ENCODE results near the gene ARHGEF19. TPM values are rescaled to one million over a fixed set of nuclear protein-coding genes. Genes with fewer than 3 reads are reported as not detected.
"Not testable (repeated sequence)": the region's sequence is repeated elsewhere in the genome, so short reads cannot be mapped to it uniquely, and the experiment has no call there.

The ARHGEF19 gene
- total RNA-seq, 1 donor from 2014 or later = 18.7 TPM

DNA sequence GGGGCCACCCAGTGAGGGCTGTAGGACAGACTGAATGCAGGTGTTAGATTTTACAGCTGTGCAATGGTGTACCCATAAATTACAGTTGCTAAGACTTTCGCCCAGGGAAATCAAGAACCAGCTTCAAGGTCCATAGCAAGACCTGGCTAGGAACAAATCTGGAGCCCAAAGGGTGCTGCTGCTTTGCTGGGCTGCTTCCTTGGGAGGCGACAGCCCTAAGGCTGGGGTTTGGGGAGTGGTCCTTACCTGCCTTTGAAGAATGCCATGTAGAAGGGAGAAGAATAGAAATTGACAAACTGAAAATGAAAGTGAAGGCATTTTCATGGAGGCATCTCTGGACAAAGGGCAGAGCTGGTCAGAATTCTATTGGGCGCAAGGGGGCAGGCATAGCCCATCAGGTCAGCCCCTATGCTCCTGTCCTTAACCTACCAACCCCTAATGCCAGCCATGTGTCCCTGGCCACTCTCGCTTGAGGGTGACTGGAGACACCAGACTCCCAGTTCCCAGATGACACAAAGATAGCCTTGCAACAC lies 7.6 kb upstream of the ARHGEF19 start:
- DNase-seq = no peak

DNA sequence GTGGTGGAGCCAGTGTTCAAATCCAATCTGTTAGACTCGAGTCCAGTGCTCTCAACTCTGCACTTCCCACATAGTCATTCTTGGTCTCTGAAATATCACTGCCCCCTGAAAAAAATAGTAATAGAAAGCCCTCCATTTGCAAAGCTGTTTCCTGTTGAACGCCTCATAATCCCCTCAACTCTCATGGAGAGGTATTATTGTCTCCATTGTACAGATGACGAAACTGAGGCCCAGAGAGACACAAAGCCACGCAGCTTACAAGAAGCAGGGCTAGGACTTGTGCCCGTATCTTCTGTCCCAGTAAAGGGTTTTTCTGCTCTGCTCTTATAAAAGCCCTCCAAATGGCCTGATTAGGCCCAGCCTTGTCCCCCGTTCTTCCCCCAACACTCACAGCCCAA lies 6.2 kb upstream of the ARHGEF19 start:
- DNase-seq = no peak

- DNase-seq = no peak
Observed at GRCh38 chr1:16218014-16218673, 5.7 kb upstream of the ARHGEF19 start.

DNA sequence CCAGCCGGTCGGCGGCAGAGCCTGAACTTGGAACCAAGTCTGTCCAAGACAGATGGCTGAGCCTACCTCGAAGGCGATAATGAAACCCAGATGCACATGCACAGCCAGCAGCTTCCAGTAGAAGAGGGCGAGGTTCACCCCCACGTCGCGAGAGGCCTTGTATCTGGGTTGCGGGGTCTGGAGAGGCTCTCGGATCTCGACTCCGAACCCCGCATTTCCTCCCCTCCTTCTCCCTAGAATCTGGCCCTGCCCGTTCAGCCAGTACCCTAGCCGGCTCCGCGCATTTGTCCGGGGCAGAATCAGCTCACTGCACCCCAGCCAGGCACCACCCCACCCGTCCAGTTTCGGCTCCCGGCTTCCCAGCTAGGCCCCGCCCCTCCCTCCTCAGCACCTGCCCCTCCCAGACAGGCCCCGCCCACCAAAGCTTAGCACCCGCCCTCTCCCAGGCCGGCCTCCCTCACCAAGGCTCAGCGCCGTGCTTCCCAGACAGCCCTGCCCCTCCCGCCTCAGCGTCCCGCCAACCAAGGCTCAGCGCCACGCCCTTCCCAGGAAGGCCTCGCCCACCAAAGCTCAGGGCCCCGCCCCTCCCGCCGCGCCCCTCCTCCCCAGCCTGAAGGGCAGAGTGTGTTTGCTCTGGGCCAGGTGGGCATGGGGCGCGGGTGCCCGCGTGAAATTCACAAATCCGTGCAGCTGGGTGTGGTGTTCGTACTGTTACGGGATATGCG lies 4.8 kb upstream of the ARHGEF19 start:
- peak; percentile 94 for DNase-seq

GRCh38 chr1:16215882-16216753 lies 3.7 kb upstream of the ARHGEF19 start:
- peak; percentile 75 for DNase-seq

DNA sequence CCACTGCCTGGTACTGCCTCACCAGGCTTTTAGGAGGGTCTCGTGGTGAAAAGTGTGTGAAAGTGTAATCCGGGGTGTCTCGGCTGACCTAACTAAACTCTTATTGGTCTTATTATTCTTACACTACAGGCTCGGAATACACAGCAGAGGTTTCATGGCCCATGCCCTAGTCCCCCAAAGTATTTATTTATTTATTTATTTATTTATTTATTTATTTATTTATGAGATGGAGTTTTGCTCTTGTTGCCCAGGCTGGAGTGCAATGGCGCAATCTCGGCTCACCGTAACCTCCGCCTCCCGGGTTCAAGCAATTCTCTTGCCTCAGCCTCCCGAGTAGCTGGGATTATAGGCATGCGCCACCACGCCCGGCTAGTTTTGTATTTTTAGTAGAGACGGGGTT lies 2.8 kb upstream of the ARHGEF19 start:
- DNase-seq = not testable (repeated sequence)

DNA sequence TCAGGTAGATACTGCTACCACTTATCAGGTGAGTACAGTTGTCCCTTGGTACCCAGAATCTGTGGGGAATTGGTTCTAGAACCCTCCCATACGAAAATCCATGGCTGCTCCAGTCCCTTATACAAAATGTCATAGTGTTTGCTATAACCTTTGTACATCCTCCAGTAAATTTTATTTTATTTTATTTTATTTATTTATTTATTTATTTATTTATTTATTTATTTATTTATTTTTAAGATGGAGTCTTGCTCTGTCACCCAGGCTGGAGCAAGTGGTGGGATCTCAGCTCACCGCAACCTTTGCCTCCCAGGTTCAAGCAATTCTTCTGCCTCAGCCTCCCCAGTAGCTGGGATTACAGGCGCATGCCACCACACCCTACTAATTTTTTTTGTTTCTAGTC lies 1.1 kb upstream of the ARHGEF19 start:
- not testable (repeated sequence) for DNase-seq

DNA sequence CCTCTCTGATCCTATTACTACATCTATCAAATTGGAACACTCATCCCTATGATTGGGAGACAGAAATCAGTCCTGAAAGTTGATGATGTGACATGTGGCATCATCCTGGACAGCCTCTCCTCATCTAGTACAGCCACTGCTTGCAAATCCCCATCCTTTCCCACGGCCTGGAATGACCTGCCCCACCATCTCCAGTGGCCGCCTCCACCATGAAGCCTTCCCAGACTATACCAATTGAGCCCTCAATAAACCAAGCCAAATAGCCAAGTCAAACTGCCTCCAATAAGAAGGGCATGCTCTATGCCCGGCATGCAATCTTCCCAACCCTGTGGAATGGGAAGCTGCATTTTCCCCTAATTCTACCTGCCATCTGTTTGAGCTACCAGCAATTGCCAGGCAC lies 561 bp upstream of the ARHGEF19 start:
- no peak for DNase-seq

DNA sequence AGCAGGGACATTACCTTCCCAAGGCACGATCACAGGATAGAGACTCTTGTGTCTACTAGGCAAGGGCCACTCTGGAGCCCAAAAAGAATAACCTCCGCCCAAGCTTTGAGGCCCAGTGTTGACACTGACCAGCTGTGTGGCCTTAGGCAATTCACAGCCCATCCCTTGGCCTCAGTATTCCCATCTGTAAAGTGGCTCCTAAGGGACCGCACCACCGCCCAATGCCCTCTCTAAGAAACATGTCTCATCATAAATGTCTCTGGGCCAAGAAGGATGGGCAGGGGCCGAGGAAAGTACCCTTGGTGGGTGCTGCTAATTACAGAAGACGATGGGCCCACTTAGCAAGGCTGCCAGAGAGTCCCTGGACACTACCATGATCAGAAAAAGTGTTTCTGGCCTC lies 628 bp downstream of the ARHGEF19 start:
- no peak for DNase-seq

DNA sequence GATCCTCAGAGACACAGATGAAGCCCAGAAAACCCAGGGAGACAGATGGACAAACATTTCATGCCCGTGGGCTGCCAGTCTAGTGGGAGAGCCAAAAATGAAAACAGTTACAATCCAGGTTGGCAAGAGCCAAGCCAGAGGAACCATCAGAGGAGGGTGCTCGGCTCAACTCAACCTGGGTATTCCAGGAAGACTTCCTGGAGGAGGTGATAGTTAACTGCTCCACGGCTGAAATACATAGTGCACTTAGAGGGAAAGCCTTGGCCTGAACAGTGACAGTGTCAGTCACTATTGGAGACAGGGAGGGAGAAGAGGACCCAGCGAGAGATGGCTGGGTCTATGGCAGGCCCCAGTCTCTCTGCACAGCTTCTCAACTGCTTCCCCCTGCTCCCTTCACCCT lies 1.9 kb downstream of the ARHGEF19 start:
- DNase-seq = no peak

- no peak for DNase-seq
Observed at GRCh38 chr1:16209847-16210407, 2.5 kb downstream of the ARHGEF19 start.

GRCh38 chr1:16209132-16209846 lies 3.2 kb downstream of the ARHGEF19 start:
- no peak for DNase-seq

DNA sequence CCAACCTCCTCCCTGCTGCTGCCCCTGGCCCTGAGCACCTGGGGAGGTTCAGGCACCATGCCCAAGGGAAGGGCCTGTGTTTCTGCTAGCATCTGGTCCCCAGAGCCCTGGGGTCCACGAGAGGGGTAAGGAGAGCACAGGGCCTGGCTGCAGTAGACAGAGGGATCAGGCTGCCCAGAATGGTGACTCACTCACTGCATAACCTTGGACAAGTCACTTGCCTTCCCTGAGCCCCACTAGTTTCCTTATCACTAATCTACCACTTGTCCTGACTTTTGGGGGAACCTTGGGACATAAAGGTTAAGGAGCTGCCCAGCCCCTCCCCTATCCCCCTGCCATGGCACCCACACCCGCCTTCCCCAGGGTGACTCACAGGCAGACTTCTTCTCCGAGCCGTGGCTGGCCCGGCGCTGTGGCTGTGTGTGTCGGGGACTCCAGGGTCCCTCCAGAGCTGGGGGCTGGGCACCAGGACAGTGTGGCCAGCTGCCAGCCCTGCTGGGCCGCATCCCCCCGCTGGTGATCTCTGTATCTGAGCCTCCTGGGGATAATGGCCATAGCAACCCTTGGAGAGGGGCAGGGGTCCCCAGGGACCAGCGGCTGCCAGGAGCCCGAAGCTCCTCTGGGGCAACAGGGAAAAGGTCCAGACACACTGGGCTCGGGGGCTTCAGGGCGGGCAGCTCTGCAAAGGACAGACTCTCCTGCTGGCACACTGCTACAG lies 4.0 kb downstream of the ARHGEF19 start:
- no peak for DNase-seq

DNA sequence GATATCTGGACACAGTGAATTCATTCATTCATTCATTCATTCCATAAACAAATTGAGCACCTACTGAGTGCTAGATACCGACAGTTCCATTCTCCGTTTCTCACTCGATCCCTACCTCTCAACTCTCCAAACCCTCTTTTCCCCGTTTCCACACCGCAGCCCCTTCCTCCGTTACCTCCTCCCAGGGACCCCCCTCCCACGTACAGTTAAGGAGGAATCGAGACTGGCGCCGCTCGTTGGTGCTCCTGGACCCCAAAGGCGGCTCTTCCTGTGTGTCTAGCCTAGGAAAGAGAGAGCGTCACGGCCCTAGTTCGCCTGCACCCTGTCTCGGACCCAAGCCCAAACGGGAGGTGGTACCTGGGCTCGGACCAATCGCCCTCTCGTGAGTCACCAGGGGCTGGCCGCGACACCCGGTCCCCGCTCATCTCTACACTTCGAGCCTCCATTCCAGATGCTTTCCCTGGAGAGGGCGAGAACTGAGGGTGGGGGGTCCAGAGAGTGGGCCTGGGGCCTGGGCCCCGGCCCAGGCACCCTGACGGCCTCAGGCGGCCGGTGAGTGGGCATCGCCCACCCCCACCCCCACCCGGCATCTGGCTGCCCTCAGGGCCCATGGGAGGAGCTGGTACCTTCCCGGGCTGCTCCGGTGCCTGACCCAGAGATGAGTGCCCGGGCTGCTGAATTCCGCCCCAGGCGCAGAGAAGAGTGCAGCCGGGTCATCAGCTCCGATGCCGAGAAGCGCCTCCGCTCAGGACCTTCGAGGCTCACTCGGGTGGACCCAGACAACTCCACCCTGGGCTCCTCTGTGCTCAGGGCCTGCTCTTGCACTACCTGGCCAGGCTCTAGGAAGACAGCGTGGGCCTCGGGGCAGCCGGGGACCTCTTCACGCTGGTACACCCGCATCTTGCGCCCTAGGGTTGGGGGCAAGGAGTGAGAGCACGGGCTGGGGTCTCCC lies 4.9 kb downstream of the ARHGEF19 start:
- no peak for DNase-seq

DNA sequence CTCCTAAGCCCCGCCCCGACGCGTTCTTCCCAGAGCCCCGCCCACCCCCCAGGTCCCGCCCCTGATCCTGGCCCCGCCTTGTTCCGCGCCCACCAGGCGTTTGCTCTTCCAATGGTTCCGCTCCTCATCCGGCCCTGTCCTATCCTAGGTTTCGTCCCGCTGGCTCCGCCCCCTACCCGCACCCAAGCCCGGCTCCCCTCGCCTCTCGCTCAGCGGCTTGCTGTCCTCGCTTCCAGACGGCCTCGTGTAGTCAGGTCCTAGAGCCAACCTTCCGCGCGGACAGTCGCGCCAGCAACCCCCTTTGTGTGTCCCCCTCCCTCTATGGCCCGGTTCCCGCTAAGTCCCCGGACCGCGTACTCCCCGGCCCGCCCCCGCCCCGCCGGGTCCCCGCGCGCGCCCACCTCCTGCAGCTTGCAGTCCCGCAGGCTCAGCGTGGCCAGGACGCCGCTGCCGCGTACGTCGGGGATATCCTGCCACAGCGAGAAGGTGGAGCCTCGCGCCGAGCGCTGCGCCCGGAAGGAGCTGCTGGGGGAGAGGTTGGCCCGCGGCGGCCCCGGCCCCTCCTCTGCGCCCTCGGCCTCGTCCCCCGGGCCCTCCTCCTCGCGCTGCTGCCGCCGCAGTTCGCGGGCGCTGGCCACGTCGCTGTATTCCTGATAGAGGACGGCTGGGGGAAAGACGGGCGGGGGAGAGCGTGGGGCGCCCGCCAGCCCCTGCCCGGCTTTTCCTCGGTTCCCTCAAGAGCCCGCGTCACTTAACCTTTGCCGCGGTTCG lies 5.7 kb downstream of the ARHGEF19 start:
- peak; percentile 97 for DNase-seq

DNA sequence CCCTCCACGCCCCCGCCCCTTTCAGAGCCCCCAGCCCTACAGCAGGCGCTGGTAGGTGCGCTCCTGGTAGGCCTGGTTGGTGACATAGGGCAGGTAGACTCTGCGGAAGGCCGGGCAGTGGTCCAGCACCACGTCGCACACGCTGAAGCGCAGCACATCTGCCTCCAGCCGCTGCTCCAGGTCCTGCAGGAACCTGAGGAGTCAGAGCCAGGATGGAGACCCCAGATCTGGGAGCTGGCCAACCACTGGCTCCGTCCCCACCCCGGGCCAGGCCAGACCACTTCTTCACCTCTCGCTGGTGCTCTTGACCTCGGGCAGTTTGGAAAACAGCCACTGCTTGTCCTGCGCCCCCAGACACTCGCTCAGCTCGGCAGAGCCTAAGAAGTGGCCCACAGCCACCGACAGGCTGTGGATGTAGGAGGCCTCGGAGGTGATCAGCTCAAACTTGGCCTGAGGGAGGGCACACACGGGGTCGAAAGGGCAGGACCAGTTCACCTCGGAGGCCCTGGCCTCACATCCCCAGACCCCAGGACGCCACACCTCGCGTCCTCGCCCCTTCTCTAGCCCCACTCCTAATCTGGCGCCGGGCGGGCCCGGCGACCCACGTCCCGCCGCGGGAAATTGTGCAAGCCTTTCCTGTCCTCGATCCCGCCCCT lies 6.4 kb downstream of the ARHGEF19 start:
- no peak for DNase-seq

DNA sequence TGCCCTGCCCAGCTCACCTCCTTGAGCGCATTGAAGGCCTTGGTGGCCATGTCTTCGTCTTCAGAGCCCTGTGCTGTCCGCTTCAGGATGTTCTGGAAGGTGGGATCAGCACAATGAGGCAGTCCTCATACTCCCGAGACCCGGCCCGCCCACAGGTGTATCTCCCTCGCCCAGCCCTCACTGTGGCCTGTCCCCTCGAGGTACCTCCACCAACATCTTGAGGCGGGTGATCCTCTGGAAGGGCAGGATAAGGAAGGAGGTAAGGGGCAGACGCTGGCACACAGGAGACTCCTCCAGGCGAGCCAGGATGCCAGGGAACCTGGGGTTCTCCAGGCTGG lies 7.1 kb downstream of the ARHGEF19 start:
- no peak for DNase-seq

DNA sequence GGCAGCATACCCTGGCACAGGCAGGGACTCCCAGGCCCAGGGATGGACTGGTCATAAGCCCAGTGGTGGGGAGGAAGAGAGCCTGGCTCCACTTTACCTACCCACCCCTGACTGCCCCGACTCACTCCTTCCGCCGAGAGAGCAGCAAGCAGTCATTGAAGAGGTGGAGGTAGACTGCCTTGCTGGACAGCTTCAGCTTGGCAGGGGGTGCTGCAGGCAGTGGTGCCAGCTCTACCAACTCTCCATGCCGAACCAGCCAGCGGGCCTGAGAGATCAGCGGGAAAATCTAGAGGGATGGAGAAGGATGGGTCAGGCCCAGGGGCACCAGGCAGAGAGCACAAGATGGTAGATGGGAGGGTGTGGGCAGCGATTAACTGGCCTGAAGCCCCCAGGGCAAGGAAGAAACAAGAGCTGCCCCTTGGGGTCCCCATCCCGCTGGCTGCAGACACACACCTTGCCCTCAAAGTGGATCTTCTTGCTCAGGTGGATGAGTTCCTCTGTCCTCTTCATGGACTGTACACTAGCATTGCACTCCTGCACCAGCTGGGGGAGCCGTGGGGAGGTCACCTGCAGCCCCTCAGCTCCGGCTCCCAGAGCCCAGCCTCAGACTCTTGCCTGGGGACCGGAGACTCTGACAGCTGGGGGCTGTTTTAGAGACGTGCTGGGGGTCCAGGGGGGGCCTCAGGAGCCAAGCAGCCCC lies 7.7 kb downstream of the ARHGEF19 start:
- DNase-seq = no peak

Measured in skin of body (tissue), 2 donors.